Progenitor cell of endocrine pancreas (in vitro differentiated cells): Measurements from ENCODE around the gene GRM8. TPM values are rescaled to one million over a fixed set of nuclear protein-coding genes. Genes with fewer than 3 reads are reported as not detected.

ENCODE experiments used
- DNase-seq: peaks from one replicate; pipeline ENCODE4 v3.0.0; 2021; ENCODE audit warnings: low spot score; ENCODE audit not compliant: unreplicated experiment
- H3K27ac Mint-ChIP-seq: 2 replicates; pipeline ENCODE4 v1.8.0; 2021; ENCODE audit warnings: mild to moderate bottlenecking, moderate library complexity, mixed read lengths
- H3K27me3 Mint-ChIP-seq: 2 replicates; pipeline ENCODE4 v1.8.0; 2021; ENCODE audit warnings: mixed read lengths
- H3K36me3 Mint-ChIP-seq: 2 replicates; pipeline ENCODE4 v1.8.0; 2022; ENCODE audit warnings: mixed read lengths; ENCODE audit not compliant: insufficient read depth
- H3K4me1 Mint-ChIP-seq: 2 replicates; pipeline ENCODE4 v1.8.0; 2021; ENCODE audit warnings: low read depth, mixed read lengths
- H3K4me3 Mint-ChIP-seq: 2 replicates; pipeline ENCODE4 v1.8.0; 2021; ENCODE audit warnings: low read depth, mild to moderate bottlenecking, moderate library complexity, mixed read lengths
- H3K9me3 Mint-ChIP-seq: 2 replicates; pipeline ENCODE4 v1.8.0; 2021; ENCODE audit warnings: low read depth, mixed read lengths
- total RNA-seq: library from RNA; stranded (reverse); gene quantifications from 2 replicates; pipeline ENCODE4 v1.2.1, GENCODE V29; 2021
- TF ChIP-seq, protein P1 (sequence below): fragments of 200-600 bp; sonication (generic); IDR thresholded peaks from one replicate; pipeline ENCODE4 v1.5.0; 2021; ENCODE audit warnings: antibody characterized with exemption, mild to moderate bottlenecking; ENCODE audit not compliant: unreplicated experiment

The GRM8 gene
- total RNA-seq, 1 donor from 2014 or later, result 4.2 TPM

DNA sequence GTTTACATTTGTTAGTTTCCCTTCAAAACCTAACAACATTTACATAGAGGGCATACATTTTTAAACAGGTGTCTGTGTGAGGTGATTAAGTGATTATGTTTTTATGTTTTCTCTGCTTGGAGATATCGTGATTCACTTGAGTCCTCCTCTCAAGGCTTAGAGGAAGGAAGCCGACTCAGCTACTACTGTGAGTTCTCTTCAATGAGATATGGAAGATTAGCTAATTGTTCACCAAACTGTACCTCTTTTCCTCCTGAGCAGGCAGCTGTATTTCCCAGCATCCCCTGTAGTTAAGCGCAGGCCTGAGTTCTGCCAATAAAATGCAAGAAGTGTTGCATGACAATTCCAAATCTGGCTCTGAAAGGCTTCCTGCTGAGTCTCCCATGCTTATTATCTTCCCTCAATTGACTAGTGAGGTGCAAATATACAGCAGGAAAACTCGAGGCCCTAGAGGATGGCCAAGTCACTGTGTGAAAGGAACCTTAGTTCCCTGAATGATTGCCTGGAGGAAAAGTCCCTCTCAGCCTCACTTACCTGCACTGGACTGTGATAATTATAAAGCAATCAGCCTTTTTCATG is 528.7 kb downstream of the GRM8 start:
- DNase-seq, result no peak
- Mint-ChIP-seq H3K36me3 (no peaks in the 10 kb centered on the region), H3K27ac (no peak overlapping the region), H3K9me3 (no peaks in the 10 kb centered on the region), H3K4me1 (no peaks in the 10 kb centered on the region), H3K27me3 (no peaks in the 10 kb centered on the region), H3K4me3 (no peak overlapping the region)
- TF ChIP-seq, protein P1, sequence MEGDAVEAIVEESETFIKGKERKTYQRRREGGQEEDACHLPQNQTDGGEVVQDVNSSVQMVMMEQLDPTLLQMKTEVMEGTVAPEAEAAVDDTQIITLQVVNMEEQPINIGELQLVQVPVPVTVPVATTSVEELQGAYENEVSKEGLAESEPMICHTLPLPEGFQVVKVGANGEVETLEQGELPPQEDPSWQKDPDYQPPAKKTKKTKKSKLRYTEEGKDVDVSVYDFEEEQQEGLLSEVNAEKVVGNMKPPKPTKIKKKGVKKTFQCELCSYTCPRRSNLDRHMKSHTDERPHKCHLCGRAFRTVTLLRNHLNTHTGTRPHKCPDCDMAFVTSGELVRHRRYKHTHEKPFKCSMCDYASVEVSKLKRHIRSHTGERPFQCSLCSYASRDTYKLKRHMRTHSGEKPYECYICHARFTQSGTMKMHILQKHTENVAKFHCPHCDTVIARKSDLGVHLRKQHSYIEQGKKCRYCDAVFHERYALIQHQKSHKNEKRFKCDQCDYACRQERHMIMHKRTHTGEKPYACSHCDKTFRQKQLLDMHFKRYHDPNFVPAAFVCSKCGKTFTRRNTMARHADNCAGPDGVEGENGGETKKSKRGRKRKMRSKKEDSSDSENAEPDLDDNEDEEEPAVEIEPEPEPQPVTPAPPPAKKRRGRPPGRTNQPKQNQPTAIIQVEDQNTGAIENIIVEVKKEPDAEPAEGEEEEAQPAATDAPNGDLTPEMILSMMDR, result no peak

DNA sequence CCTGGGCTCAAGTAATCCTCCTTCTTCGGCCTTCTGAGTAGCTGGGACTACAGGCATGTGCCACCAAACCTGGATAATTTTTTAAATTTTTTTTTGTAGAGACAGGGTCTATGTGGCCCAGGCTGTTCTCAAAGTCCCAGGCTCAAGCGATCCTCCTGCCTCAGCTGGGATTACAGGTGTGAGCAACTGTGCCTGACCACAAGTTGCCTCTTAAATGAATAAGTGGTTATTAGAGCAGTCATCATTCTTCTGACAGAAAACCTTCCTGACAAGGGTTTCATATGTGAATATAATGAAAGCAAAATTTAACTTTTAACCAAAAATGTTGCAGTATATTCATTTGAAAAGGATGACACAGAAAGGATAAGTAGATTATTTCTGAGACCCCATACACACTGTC is 532.5 kb downstream of the GRM8 start:
- TF ChIP-seq, protein P1, result no peak
- no peak for DNase-seq
- H3K4me1 Mint-ChIP-seq, result no peaks in the 10 kb centered on the region
- H3K4me3 Mint-ChIP-seq, result no peak overlapping the region
- no peaks in the 10 kb centered on the region for H3K36me3 Mint-ChIP-seq
- H3K9me3 Mint-ChIP-seq, result no peaks in the 10 kb centered on the region
- H3K27ac Mint-ChIP-seq, result no peak overlapping the region
- peaks cover 3% of the 10 kb centered on the region for H3K27me3 Mint-ChIP-seq

DNA sequence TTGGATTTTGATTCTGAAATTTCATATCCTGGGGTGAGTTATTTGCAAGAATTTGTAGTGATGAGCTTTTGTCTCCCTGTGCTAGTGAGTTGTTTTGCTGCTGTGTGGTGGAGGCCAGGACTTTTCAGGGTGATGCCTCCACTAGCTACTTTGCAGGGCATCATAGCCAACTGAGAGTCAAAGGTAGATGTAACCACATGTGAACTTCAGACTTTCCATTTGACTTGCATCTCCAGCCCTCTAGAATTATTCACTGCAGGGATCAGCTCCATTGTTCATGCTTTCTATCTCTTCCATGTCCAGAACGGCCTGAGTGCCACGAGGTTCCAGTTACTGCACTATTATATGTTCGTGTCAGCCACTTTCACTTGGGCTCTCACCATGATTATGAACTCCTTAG is 534.3 kb downstream of the GRM8 start:
- Mint-ChIP-seq H3K9me3 (no peaks in the 10 kb centered on the region), H3K4me3 (no peak overlapping the region), H3K27ac (no peak overlapping the region), H3K4me1 (no peaks in the 10 kb centered on the region), H3K36me3 (no peaks in the 10 kb centered on the region), H3K27me3 (peaks cover 3% of the 10 kb centered on the region)
- TF ChIP-seq, protein P1, result no peak
- no peak for DNase-seq

DNA sequence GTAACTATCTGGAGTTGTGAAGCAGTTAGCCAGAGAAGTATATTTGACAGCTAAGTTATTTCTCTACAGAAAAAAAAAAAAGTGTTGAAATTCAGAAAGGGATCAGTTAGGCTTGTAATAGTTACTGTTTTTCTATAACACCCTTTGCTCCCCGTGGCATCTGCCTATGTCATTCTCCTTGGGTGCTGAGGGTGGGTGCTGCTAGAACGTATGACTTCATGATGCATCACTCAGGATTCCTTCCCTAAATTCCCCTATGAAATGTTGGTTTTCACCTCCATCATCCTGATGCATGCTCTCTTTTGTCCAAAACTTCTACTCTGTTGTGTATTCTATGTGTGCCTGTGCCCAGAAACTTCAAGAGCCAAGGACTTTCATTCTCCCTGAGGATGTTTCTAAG is 536.4 kb downstream of the GRM8 start:
- Mint-ChIP-seq H3K27ac (no peak overlapping the region), H3K4me1 (no peaks in the 10 kb centered on the region), H3K36me3 (no peaks in the 10 kb centered on the region), H3K27me3 (peaks cover 3% of the 10 kb centered on the region), H3K9me3 (peaks cover 6% of the 10 kb centered on the region), H3K4me3 (no peak overlapping the region)
- TF ChIP-seq, protein P1, result no peak
- DNase-seq, result no peak

DNA sequence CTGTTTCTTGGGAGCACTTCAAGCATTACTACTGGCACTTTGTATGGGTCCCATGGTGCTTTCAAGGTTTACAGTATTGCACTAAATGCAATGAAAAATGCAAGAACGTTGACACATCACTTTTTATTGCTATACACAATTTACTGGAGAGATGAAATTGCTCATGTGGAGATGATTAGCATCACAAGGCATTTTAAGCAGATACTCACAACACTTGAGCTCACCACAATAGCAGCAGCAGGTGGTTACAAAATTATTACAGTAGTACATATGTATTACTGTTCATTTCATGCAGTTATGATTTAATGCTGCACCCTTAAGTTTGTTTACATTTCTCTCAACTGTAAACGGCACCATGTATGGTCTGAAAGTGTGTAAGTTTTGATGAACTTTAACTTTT is 537.7 kb downstream of the GRM8 start:
- no peak overlapping the region for H3K4me3 Mint-ChIP-seq
- TF ChIP-seq, protein P1, result no peak
- no peak for DNase-seq
- H3K27me3 Mint-ChIP-seq, result peaks cover 3% of the 10 kb centered on the region
- H3K27ac Mint-ChIP-seq, result no peak overlapping the region
- H3K36me3 Mint-ChIP-seq, result no peaks in the 10 kb centered on the region
- peaks cover 8% of the 10 kb centered on the region for H3K9me3 Mint-ChIP-seq
- H3K4me1 Mint-ChIP-seq, result no peaks in the 10 kb centered on the region
